DMS 273 (cell line): ENCODE data around the gene TIGIT.

ENCODE experiments used
- DNase-seq: peaks from one replicate; lab custom pipeline; 2025; ENCODE audit not compliant: unreplicated experiment; lab: John Stamatoyannopoulos, UW

Gene TIGIT

GRCh38 chr3:114350690-114351089, 56.9 kb downstream of the TIGIT start:
- DNase-seq = no peak

DNA sequence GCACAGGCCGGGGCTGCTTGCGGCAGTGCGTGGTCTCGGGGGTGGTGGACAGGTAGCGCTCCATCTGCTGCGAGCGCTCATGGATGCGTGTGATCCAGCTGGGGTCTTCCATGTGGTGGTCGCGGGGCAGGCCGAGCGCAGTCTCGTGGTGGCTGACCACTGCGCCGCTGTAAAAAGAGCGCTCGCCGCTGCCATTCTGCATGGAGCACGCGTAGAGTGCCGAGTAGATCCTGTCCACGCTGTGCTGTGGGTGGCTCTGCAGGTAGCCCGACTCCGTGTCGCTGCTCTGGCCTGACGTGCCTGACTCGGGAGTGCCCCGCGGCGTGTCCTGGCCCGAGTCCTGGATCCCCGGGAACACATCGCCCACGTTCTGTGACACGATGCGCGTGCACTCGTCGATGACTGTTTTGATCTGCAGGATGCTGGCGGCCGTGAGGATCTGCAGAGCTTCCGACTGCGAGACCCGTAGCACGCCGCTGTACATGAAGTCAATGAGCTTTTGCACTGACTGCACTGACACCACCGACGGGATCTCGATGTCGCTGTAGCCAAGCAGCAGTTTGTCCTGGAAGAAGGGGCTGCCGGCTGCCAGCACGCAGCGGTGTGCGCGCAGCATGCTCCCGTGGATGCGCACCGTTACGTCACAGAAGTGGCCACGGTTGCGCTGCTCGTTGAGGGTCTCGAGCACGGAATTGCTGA, 57.4 kb downstream of the TIGIT start:
- no peak for DNase-seq

- DNase-seq = no peak
Measured at GRCh38 chr3:114351822-114352145, 58.0 kb downstream of the TIGIT start.

GRCh38 chr3:114355653-114356052, 61.8 kb downstream of the TIGIT start:
- DNase-seq = no peak

DNA sequence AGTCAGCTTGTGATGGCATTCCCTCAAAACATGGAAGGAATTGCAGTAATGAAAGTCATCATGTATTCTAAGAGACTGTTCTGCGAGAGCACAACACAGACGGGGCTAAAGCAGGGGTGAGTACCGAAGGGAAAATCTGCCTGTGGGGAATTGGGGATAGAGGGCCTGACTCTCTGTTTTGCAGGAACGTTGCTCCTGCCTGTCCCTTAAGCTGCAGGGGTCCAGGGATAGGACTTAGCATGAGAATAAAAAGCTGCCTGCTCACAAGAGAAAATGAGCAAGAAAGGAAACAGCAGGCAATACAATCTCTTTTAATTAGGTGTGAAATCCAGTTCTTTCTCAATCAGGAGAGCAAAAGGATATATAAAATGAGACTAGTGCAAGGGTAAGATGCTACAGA, 62.2 kb downstream of the TIGIT start:
- no peak for DNase-seq

DNA sequence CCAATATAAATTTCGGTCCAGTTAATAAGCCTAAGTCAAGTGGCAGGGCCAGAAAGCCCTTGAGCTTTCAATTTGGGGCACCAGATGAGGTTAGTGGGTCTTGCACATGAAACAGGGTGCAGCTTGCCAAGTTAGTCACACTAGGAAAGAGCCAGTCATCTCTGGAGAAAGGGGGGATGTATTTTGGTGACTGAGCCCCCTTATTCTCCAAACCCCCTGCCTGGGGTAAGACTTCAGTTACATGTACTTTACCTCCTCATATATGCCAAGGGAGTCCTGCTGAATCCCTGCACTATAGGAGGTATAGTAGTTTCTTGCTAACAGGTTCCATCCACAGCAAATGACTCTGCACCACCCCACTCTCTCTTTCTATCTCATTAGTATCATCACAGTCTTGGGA, 62.7 kb downstream of the TIGIT start:
- DNase-seq = no peak
